ENCODE measurements around the gene AKR1B15.
"Not testable (repeated sequence)": the region's sequence is repeated elsewhere in the genome, so short reads cannot be mapped to it uniquely, and the experiment has no call there.

AKR1B15 gene

GRCh38 chr7:134532954-134533218, 16.0 kb upstream of the AKR1B15 start:
- no peak for DNase-seq (ENCODE audit: low read depth)

DNA sequence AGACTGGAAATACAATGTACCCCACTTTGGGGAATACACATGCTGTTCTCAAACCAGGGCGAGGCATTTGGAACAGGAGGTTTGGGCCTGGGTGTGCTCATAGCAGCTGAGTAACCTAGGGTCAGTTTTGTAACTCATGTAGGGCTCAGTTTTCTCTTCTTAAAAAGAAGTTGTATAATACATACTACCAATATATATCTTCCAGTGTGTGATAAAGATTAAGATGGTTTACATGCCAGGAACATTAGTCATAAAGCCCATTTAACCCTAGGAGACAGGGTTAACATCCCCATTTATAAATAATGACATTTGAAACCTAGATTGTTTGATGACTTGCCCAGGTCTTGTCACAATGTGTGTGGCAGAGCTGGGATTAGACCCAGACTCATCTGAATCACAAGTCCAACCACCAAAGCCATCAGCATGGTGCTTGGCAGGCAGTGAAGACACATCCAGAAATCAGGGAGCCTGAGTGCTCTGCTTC, 15.6 kb upstream of the AKR1B15 start:
- DNase-seq (ENCODE audit: low read depth), result no peak

GRCh38 chr7:134534633-134535032, 14.3 kb upstream of the AKR1B15 start:
- DNase-seq (ENCODE audit: low read depth), result no peak

- DNase-seq (ENCODE audit: low read depth), result no peak
Observed at GRCh38 chr7:134535272-134535918, 13.5 kb upstream of the AKR1B15 start.

GRCh38 chr7:134535919-134536299, 13.0 kb upstream of the AKR1B15 start:
- no peak for DNase-seq (ENCODE audit: low read depth)

- not testable (repeated sequence) for DNase-seq (ENCODE audit: low read depth)
Observed at GRCh38 chr7:134536558-134536957, 12.4 kb upstream of the AKR1B15 start.

DNA sequence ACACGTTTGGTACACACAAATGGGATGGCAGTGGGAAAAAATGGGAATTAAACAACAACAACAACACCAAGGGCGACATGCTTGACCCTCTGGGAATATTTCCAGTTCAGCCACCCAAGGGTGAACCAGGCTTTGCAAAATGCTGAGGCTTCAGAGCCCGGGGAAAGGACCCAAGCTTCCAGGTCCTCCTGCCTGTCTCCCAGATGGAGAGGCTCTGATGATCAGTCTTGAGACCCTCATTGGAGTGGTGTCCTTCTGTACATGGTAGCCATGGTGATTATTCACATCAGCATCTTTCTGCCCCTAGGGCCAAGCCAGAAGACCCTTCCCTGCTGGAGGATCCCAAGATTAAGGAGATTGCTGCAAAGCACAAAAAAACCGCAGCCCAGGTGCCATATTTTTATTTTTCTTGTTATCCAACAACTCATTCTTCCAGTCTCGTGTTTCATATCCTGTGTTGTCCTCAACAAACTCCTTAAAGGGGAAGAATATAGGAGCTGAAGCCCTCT, 11.6 kb upstream of the AKR1B15 start:
- DNase-seq (ENCODE audit: low read depth), result not testable (repeated sequence)

- no peak for DNase-seq (ENCODE audit: low read depth)
Observed at GRCh38 chr7:134539380-134540004, 9.4 kb upstream of the AKR1B15 start.

- DNase-seq (ENCODE audit: low read depth), result not testable (repeated sequence)
Observed at GRCh38 chr7:134541501-134542194, 7.3 kb upstream of the AKR1B15 start.

DNA sequence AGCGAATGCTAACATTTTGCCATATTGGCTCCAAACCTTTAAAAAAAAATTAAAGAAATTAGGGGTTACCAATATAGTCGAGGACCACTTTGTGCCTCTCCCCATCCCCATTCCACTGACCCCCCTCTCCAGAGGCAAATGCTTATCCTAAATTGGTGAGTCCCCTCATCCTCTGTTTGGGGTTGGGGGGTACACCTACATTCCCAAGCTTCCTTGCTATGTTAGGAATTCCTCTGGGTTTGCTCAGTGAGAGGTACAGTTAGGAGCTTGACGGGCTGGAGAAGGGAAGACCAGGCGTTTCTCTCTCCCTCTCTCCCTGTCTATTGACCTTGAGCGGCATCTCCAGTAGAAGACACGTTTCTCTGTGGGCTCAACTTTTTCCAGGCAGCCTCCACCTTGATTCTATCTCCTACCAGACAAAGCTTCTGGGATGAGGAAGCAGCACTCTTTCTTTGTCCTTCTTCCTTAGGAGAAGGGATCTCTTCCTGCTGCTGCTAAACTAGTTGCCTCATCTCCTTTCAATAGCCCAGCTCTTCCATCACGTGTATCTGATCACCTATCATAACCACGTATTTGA, 6.6 kb upstream of the AKR1B15 start:
- no peak for DNase-seq (ENCODE audit: low read depth)

- no peak for DNase-seq (ENCODE audit: low read depth)
Observed at GRCh38 chr7:134545380-134545779, 3.5 kb upstream of the AKR1B15 start.

- DNase-seq (ENCODE audit: low read depth), result no peak
Observed at GRCh38 chr7:134545918-134546317, 3.0 kb upstream of the AKR1B15 start.

DNA sequence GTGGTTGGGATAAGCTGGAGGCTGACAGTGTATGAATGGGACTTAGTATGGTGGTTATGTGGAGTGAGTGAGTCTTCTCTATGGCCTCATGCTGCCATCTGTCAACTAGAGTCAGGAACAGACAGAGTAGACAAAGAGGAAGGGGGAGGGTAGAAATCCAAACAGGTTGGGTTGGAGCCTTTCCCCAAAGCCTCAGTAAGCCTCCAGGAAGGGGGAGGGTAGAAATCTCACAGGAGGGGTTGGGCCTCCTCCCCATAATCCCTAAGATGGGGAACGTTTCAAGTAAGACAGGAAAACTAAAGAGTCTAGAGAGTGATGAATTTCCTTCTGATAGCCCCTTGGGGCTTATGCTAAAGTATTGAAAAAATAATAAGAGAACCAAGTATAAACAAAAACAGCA, 2.0 kb upstream of the AKR1B15 start:
- DNase-seq (ENCODE audit: low read depth), result no peak

GRCh38 chr7:134547397-134548054, 1.4 kb upstream of the AKR1B15 start:
- DNase-seq (ENCODE audit: low read depth), result no peak

GRCh38 chr7:134549366-134549765, 456 bp downstream of the AKR1B15 start:
- DNase-seq (ENCODE audit: low read depth), result no peak

- no peak for DNase-seq (ENCODE audit: low read depth)
Observed at GRCh38 chr7:134552105-134552504, 3.2 kb downstream of the AKR1B15 start.

- DNase-seq (ENCODE audit: low read depth), result no peak
Observed at GRCh38 chr7:134553976-134554375, 5.1 kb downstream of the AKR1B15 start.

- no peak for DNase-seq (ENCODE audit: low read depth)
Observed at GRCh38 chr7:134554417-134554966, 5.6 kb downstream of the AKR1B15 start.

DNA sequence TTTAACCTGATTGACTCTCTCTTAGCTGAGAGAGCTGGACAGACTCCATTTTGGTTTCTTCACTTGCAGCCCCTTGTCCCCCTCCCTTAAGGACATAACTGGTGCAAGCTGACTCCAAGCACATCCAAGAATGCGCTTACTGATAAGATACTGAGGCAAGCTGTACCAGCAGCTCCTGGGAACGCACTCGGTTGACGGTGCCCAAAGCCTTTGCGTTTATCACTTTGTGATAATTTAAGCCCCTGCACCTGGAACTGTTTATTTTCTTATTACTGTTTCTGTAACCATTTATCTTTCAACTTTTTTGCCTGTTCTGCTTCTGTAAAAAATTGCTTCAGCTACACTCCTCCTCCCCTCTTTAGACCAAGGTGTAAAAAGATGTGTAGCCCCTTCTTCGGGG, 8.5 kb downstream of the AKR1B15 start:
- no peak for DNase-seq (ENCODE audit: low read depth)

DNA sequence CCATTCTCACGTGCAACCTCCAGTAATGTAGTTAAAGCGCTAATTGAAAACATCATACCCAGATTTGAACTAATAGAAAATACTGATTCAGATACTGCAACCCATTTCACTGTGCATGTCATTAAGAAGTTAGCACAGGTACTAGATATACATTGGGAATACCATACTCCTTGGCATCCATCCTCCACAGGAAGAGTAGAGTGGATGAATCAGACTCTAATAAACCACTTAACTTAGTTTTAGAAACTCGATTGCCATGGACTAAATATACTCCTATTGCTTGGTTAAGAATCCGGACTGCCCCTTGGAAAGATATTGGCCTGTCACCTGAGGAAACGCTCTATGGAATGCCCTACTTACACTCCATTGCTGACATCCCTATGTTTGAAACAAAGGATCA, 9.5 kb downstream of the AKR1B15 start:
- no peak for DNase-seq (ENCODE audit: low read depth)

DNA sequence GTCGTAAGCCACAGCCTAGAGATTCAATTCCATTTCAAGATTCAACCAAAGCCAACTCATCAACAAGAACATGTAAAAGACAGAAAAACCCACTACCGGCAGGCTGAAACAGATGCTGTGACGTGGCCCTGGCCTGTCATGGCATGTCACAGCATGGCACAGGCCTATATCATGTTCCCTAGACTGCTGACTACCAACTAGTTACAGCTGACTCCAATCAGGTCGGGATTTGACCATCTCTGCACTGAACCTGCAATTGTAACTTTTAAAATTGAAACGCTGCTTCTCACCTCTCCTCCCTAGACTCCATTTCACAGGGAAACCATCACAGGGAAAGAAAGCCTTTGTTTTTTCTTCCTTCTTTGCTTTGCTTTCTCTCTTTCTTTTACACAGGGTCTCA, 12.7 kb downstream of the AKR1B15 start:
- not testable (repeated sequence) for DNase-seq (ENCODE audit: low read depth)

GRCh38 chr7:134562136-134562535, 13.2 kb downstream of the AKR1B15 start:
- peak; percentile 71 for DNase-seq (ENCODE audit: low read depth)

Measured in GM04504 (cell line).